ENCODE results near the gene DACH1. TPM values are rescaled to one million over a fixed set of nuclear protein-coding genes. Genes with fewer than 3 reads are reported as not detected.

The DACH1 gene
- total RNA-seq, 2 experiments from 2014 or later, result 0.71 to 0.89 TPM

GRCh38 chr13:71464686-71465085, 402.3 kb downstream of the DACH1 start:
- Histone ChIP-seq H3K27me3 (ENCODE audit: control insufficient read depth in 1 of 2, insufficient read depth in 2 of 2, low read length in 2 of 2) (no peaks in the 10 kb centered on the region), H3K4me3 (ENCODE audit: low read length) (no peak overlapping the region), H3K9me3 (ENCODE audit: control insufficient read depth in 1 of 2, insufficient read depth in 1 of 2, low read length in 2 of 2) (peaks cover 0 to 3% of the 10 kb centered on the region in 2 experiments), H3K4me1 (ENCODE audit: insufficient read depth, low read length) (no peaks in the 10 kb centered on the region), H3K36me3 (ENCODE audit: insufficient read depth, low read length) (no peaks in the 10 kb centered on the region), H3K27ac (ENCODE audit: low read depth in 1 of 2, low read length in 2 of 2) (no peak overlapping the region)
- no peak overlapping the region for H3K27ac Mint-ChIP-seq
- CTCF ChIA-PET, result no interaction called here
- no peak overlapping the region for H3K4me3 Mint-ChIP-seq
- intact Hi-C loops (cut with DNase I, micrococcal nuclease), result no loop called here
- POLR2A ChIA-PET, result no interaction called here
- H3K27me3 Mint-ChIP-seq, result no peaks in the 10 kb centered on the region
- ATAC-seq (ENCODE audit: poor library complexity) (no peak), DNase-seq (no peak)
- no peak for TF ChIP-seq CTCF (IDR thresholded peaks at IDR 0.05)
- no peaks in the 10 kb centered on the region for H3K4me1 Mint-ChIP-seq (ENCODE audit: low read depth)
- H3K9me3 Mint-ChIP-seq, result no peaks in the 10 kb centered on the region
- no peaks in the 10 kb centered on the region for H3K36me3 Mint-ChIP-seq (ENCODE audit: low read depth)

- ChIA-PET CTCF (no interaction called here), POLR2A (no interaction called here)
- ATAC-seq (ENCODE audit: poor library complexity), result no peak
- Mint-ChIP-seq H3K27me3 (no peaks in the 10 kb centered on the region), H3K4me3 (no peak overlapping the region), H3K36me3 (ENCODE audit: low read depth) (no peaks in the 10 kb centered on the region), H3K9me3 (no peaks in the 10 kb centered on the region), H3K4me1 (ENCODE audit: low read depth) (no peaks in the 10 kb centered on the region), H3K27ac (no peak overlapping the region)
- no peak overlapping the region for H3K27ac ChIP-seq (ENCODE audit: low read depth in 1 of 2, low read length in 2 of 2)
- H3K4me1 ChIP-seq (ENCODE audit: insufficient read depth, low read length), result no peaks in the 10 kb centered on the region
- peaks cover 0 to 3% of the 10 kb centered on the region in 2 experiments for H3K9me3 ChIP-seq (ENCODE audit: control insufficient read depth in 1 of 2, insufficient read depth in 1 of 2, low read length in 2 of 2)
- H3K27me3 ChIP-seq (ENCODE audit: control insufficient read depth in 1 of 2, insufficient read depth in 2 of 2, low read length in 2 of 2), result no peaks in the 10 kb centered on the region
- TF ChIP-seq CTCF (IDR thresholded peaks at IDR 0.05), result no peak
- DNase-seq, result no peak
- no peaks in the 10 kb centered on the region for H3K36me3 ChIP-seq (ENCODE audit: insufficient read depth, low read length)
- intact Hi-C loops (cut with DNase I, micrococcal nuclease), result no loop called here
- H3K4me3 ChIP-seq (ENCODE audit: low read length), result no peak overlapping the region
Observed at GRCh38 chr13:71461892-71462291, 405.1 kb downstream of the DACH1 start.

- no peaks in the 10 kb centered on the region for H3K36me3 Mint-ChIP-seq (ENCODE audit: low read depth)
- H3K4me3 Mint-ChIP-seq, result no peak overlapping the region
- no peaks in the 10 kb centered on the region for H3K27me3 Mint-ChIP-seq
- H3K27me3 ChIP-seq (ENCODE audit: control insufficient read depth in 1 of 2, insufficient read depth in 2 of 2, low read length in 2 of 2), result no peaks in the 10 kb centered on the region
- no peak overlapping the region for H3K27ac Mint-ChIP-seq
- no peaks in the 10 kb centered on the region for H3K4me1 Mint-ChIP-seq (ENCODE audit: low read depth)
- no peak overlapping the region for H3K27ac ChIP-seq (ENCODE audit: low read depth in 1 of 2, low read length in 2 of 2)
- DNase-seq, result no peak
- POLR2A ChIA-PET, result no interaction called here
- no peaks in the 10 kb centered on the region for H3K9me3 Mint-ChIP-seq
- TF ChIP-seq CTCF (IDR thresholded peaks at IDR 0.05), result no peak
- no peaks in the 10 kb centered on the region for H3K9me3 ChIP-seq (ENCODE audit: control insufficient read depth in 1 of 2, insufficient read depth in 1 of 2, low read length in 2 of 2)
- CTCF ChIA-PET, result no interaction called here
- H3K4me3 ChIP-seq (ENCODE audit: low read length), result no peak overlapping the region
- intact Hi-C loops (cut with DNase I, micrococcal nuclease), result no loop called here
- no peaks in the 10 kb centered on the region for H3K36me3 ChIP-seq (ENCODE audit: insufficient read depth, low read length)
- no peak for ATAC-seq (ENCODE audit: poor library complexity)
- H3K4me1 ChIP-seq (ENCODE audit: insufficient read depth, low read length), result no peaks in the 10 kb centered on the region
Observed at GRCh38 chr13:71460211-71460610, 406.8 kb downstream of the DACH1 start.

Data from CD4-positive, alpha-beta T cell (primary cell).